Esophagus mucosa (tissue), 1 donor: ENCODE measurements around the gene PUM1. TPM values are rescaled to one million over a fixed set of nuclear protein-coding genes. Genes with fewer than 3 reads are reported as not detected.
A peak's percentile ranks its signal among the peaks of the same experiment; 100 is the strongest.

ENCODE experiments used
- ATAC-seq: fragments of 200-7000 bp; cut with Tn5 transposase; one replicate; pipeline ENCODE4 v1.9.1; 2020
- total RNA-seq: library from RNA; stranded (reverse); gene quantifications from one replicate; pipeline ENCODE4 v1.2.4, GENCODE V29; 2023
- donor health status: DM: yes; HTN: yes; CAD: no.

The PUM1 gene
- total RNA-seq, 1 donor from 2014 or later, result 63.0 TPM

GRCh38 chr1:30923597-30923996, 141.9 kb downstream of the PUM1 start:
- ATAC-seq, result no peak

- peak; percentile 45 for ATAC-seq
Observed at GRCh38 chr1:30920827-30921226, 144.7 kb downstream of the PUM1 start.

- peak; percentile 36 for ATAC-seq
Observed at GRCh38 chr1:30919025-30919881, 146.3 kb downstream of the PUM1 start.

GRCh38 chr1:30916296-30916695, 149.2 kb downstream of the PUM1 start:
- ATAC-seq, result no peak

- no peak for ATAC-seq
Observed at GRCh38 chr1:30915491-30916230, 149.9 kb downstream of the PUM1 start.

GRCh38 chr1:30914931-30915330, 150.6 kb downstream of the PUM1 start:
- ATAC-seq, result no peak

GRCh38 chr1:30914587-30914922, 151.0 kb downstream of the PUM1 start:
- no peak for ATAC-seq

GRCh38 chr1:30912913-30913652, 152.4 kb downstream of the PUM1 start:
- no peak for ATAC-seq

- ATAC-seq, result no peak
Observed at GRCh38 chr1:30912224-30912623, 153.3 kb downstream of the PUM1 start.

GRCh38 chr1:30911059-30911954, 154.2 kb downstream of the PUM1 start:
- peak; percentile 68 for ATAC-seq

- ATAC-seq, result no peak
Observed at GRCh38 chr1:30909365-30910068, 156.0 kb downstream of the PUM1 start.

GRCh38 chr1:30908696-30909364, 156.7 kb downstream of the PUM1 start, which contains the start of gene SDC3:
SDC3 (minus strand) TSS chr1:30908758; CDS start chr1:30908586, 172 bp downstream.
- peak; percentile 43 for ATAC-seq

GRCh38 chr1:30908316-30908695, 157.2 kb downstream of the PUM1 start:
- ATAC-seq, result no peak

- ATAC-seq, result no peak
Observed at GRCh38 chr1:30907481-30908315, 157.8 kb downstream of the PUM1 start.

GRCh38 chr1:30906631-30907441, 158.7 kb downstream of the PUM1 start:
- ATAC-seq, result no peak

GRCh38 chr1:30905916-30906620, 159.4 kb downstream of the PUM1 start:
- no peak for ATAC-seq

- no peak for ATAC-seq
Observed at GRCh38 chr1:30905403-30905802, 160.1 kb downstream of the PUM1 start.

- ATAC-seq, result no peak
Observed at GRCh38 chr1:30904962-30905335, 160.6 kb downstream of the PUM1 start.
